ENCODE results near the gene BCL6. TPM values are rescaled to one million over a fixed set of nuclear protein-coding genes. Genes with fewer than 3 reads are reported as not detected.
A peak's percentile ranks its signal among the peaks of the same experiment; 100 is the strongest.

The BCL6 gene
- total and polyA plus RNA-seq, 2 donors (not counting 1 experiment from before 2014, with no cell fraction given): 21.2 to 48.2 TPM

DNA sequence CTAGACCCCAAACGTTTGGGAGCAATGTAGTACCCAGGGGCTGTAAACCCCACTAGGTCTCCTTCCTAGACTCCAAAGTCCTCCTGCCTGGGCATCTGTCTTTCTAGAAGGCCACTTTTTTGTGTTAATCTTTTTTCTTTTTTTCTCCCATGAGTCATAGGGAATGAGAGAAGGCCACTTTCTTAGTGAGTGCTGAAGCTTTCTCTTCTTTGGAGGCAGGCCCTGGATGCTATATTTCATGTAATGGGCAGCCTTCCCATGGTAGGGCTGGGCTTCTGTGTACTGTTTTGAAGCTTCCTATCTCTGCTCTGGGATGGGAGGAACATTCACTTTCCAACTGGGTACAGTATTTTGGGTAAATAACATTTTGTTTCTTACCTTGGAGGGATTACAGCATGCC lies 27.7 kb downstream of the BCL6 start:
- intact Hi-C loops (cut with micrococcal nuclease): no loop called here
- POLR2A ChIA-PET: no interaction called here
- no peak overlapping the region for H3K27ac ChIP-seq (ENCODE audit: low read length in 2 of 2)
- no peak overlapping the region for H3K4me2 ChIP-seq (replicated peaks; ENCODE audit: low read depth, low read length, poor library complexity, severe bottlenecking)
- Mint-ChIP-seq H3K27me3 (no peaks in the 10 kb centered on the region), H3K4me3 (no peak overlapping the region), H3K9me3 (ENCODE audit: insufficient read depth) (no peaks in the 10 kb centered on the region), H3K27ac (no peak overlapping the region), H3K4me1 (no peaks in the 10 kb centered on the region)
- ATAC-seq (ENCODE audit: low read depth): no peak
- CTCF ChIA-PET: interaction anchor here (3.9 to 11.0 kb wide), 5 partner anchors 14 to 1237 kb away, joined by 15 to 184 read pairs (median 38); partner anchors contain the start of gene RTP2
- no peaks in the 10 kb centered on the region for H3K9me3 ChIP-seq (ENCODE audit: control extremely low read depth in 1 of 3, control insufficient read depth in 2 of 3, insufficient read depth in 1 of 3, low read length in 2 of 3)
- peaks cover 0 to 12% of the 10 kb centered on the region in 2 experiments for H3K36me3 ChIP-seq (replicated peaks in 1 of 2; ENCODE audit: control extremely low read depth in 1 of 2, control insufficient read depth in 1 of 2, extremely low read depth in 1 of 2, insufficient read depth in 2 of 2, low read length in 1 of 2)
- no peak overlapping the region for H2AFZ ChIP-seq (ENCODE audit: insufficient read depth, low read depth, low read length, poor library complexity, severe bottlenecking)
- H3K27me3 ChIP-seq (replicated peaks in 1 of 4; ENCODE audit: control extremely low read depth in 1 of 4, control insufficient read depth in 3 of 4, insufficient read depth in 4 of 4, low read length in 3 of 4): no peaks in the 10 kb centered on the region
- DNase-seq: no peak
- no peaks in the 10 kb centered on the region for H3K4me1 ChIP-seq (ENCODE audit: control insufficient read depth in 2 of 2, insufficient read depth in 2 of 2, low read length in 2 of 2)
- H4K20me1 ChIP-seq (ENCODE audit: control insufficient read depth, insufficient read depth, low read length, poor library complexity, severe bottlenecking): no peaks in the 10 kb centered on the region
- no peaks in the 10 kb centered on the region for H3K79me2 ChIP-seq (ENCODE audit: control insufficient read depth, insufficient read depth, low read length)
- H3K9ac ChIP-seq (ENCODE audit: low read length): no peak overlapping the region
- H3K4me3 ChIP-seq (ENCODE audit: control extremely low read depth in 1 of 5, extremely low read depth in 1 of 5, insufficient read depth in 1 of 5, low read depth in 2 of 5, low read length in 4 of 5): no peak overlapping the region
- TF ChIP-seq EZH2 (IDR thresholded peaks at IDR 0.05; ENCODE audit: borderline replicate concordance, insufficient read depth, low read depth, low read length, poor library complexity, severe bottlenecking) (no peak), CTCF (IDR thresholded peaks at IDR 0.05) (no peak)
- WGBS (ENCODE audit: insufficient coverage): no CpG with 5 or more reads among the region's 1 CpG

GRCh38 chr3:187714404-187714979 lies 30.8 kb downstream of the BCL6 start:
- CTCF ChIA-PET: interaction anchor here (0.7 to 11.0 kb wide), 13 partner anchors 11 to 1326 kb away, joined by 3 to 184 read pairs (median 4); partner anchors contain the start of genes RTP2 and RTP4
- H3K79me2 ChIP-seq (ENCODE audit: control insufficient read depth, insufficient read depth, low read length): no peaks in the 10 kb centered on the region
- TF ChIP-seq EZH2 (IDR thresholded peaks at IDR 0.05; ENCODE audit: borderline replicate concordance, insufficient read depth, low read depth, low read length, poor library complexity, severe bottlenecking) (no peak), CTCF (IDR thresholded peaks at IDR 0.05) (peak; percentile 97)
- Mint-ChIP-seq H3K4me1 (no peaks in the 10 kb centered on the region), H3K4me3 (no peak overlapping the region), H3K9me3 (ENCODE audit: insufficient read depth) (no peaks in the 10 kb centered on the region), H3K27me3 (no peaks in the 10 kb centered on the region), H3K27ac (no peak overlapping the region)
- no peaks in the 10 kb centered on the region for H3K9me3 ChIP-seq (ENCODE audit: control extremely low read depth in 1 of 3, control insufficient read depth in 2 of 3, insufficient read depth in 1 of 3, low read length in 2 of 3)
- H3K4me3 ChIP-seq (ENCODE audit: control extremely low read depth in 1 of 5, extremely low read depth in 1 of 5, insufficient read depth in 1 of 5, low read depth in 2 of 5, low read length in 4 of 5): no peak overlapping the region
- peak; percentile 86 for ATAC-seq (ENCODE audit: low read depth)
- peak; percentile 74 for DNase-seq
- no peak overlapping the region for H3K4me2 ChIP-seq (replicated peaks; ENCODE audit: low read depth, low read length, poor library complexity, severe bottlenecking)
- no peaks in the 10 kb centered on the region for H4K20me1 ChIP-seq (ENCODE audit: control insufficient read depth, insufficient read depth, low read length, poor library complexity, severe bottlenecking)
- POLR2A ChIA-PET: no interaction called here
- H3K4me1 ChIP-seq (ENCODE audit: control insufficient read depth in 2 of 2, insufficient read depth in 2 of 2, low read length in 2 of 2): no peaks in the 10 kb centered on the region
- intact Hi-C loops (cut with micrococcal nuclease): loop anchor here (1.0 kb wide), 2 partner anchors 35 to 98 kb away; no protein-coding TSS in a partner anchor
- no peak overlapping the region for H3K27ac ChIP-seq (ENCODE audit: low read length in 2 of 2)
- no peak overlapping the region for H2AFZ ChIP-seq (ENCODE audit: insufficient read depth, low read depth, low read length, poor library complexity, severe bottlenecking)
- H3K36me3 ChIP-seq (replicated peaks in 1 of 2; ENCODE audit: control extremely low read depth in 1 of 2, control insufficient read depth in 1 of 2, extremely low read depth in 1 of 2, insufficient read depth in 2 of 2, low read length in 1 of 2): no peaks in the 10 kb centered on the region
- no peaks in the 10 kb centered on the region for H3K27me3 ChIP-seq (replicated peaks in 1 of 4; ENCODE audit: control extremely low read depth in 1 of 4, control insufficient read depth in 3 of 4, insufficient read depth in 4 of 4, low read length in 3 of 4)
- 57% methylated on average over 1 of the region's 4 CpGs for WGBS (ENCODE audit: insufficient coverage)
- no peak overlapping the region for H3K9ac ChIP-seq (ENCODE audit: low read length)
